ENCODE results near the gene LDB2.

The LDB2 gene

DNA sequence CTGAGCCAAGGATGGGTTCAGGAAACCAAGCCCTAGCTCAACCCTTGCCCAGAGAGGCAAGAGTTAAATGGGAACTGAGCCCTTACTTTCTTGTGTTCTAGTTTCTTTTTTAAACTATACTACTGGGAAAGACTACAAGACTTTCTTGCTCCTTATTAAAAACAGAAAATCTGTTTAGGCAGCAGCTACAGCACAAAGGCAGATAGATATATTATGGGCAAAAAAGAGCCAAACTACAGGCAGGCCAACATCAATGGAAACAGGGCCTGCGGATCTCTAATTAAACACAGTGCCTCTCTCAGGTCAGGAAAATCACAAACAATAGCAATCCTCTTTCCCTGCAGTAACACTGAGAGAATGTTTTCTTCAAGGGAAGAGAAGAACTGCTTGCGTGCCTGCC lies 226.0 kb downstream of the LDB2 start:
- TF ChIP-seq, protein P1, sequence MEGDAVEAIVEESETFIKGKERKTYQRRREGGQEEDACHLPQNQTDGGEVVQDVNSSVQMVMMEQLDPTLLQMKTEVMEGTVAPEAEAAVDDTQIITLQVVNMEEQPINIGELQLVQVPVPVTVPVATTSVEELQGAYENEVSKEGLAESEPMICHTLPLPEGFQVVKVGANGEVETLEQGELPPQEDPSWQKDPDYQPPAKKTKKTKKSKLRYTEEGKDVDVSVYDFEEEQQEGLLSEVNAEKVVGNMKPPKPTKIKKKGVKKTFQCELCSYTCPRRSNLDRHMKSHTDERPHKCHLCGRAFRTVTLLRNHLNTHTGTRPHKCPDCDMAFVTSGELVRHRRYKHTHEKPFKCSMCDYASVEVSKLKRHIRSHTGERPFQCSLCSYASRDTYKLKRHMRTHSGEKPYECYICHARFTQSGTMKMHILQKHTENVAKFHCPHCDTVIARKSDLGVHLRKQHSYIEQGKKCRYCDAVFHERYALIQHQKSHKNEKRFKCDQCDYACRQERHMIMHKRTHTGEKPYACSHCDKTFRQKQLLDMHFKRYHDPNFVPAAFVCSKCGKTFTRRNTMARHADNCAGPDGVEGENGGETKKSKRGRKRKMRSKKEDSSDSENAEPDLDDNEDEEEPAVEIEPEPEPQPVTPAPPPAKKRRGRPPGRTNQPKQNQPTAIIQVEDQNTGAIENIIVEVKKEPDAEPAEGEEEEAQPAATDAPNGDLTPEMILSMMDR (IDR thresholded peaks at IDR 0.05; ENCODE audit: low read depth, low read length, missing control alignments) = no peak
- DNase-seq (ENCODE audit: low read depth) = no peak
- no peak overlapping the region for H3K4me3 ChIP-seq (ENCODE audit: low read depth, low read length)

- DNase-seq (ENCODE audit: low read depth) = no peak
- TF ChIP-seq, protein P1 (IDR thresholded peaks at IDR 0.05; ENCODE audit: low read depth, low read length, missing control alignments) = no peak
- H3K4me3 ChIP-seq (ENCODE audit: low read depth, low read length) = no peak overlapping the region
Observed at GRCh38 chr4:16671741-16672140, 226.7 kb downstream of the LDB2 start.

- TF ChIP-seq, protein P1 (IDR thresholded peaks at IDR 0.05; ENCODE audit: low read depth, low read length, missing control alignments) = no peak
- no peak for DNase-seq (ENCODE audit: low read depth)
- no peak overlapping the region for H3K4me3 ChIP-seq (ENCODE audit: low read depth, low read length)
Observed at GRCh38 chr4:16670727-16671126, 227.7 kb downstream of the LDB2 start.

GRCh38 chr4:16669036-16669435 lies 229.4 kb downstream of the LDB2 start:
- no peak overlapping the region for H3K4me3 ChIP-seq (ENCODE audit: low read depth, low read length)
- TF ChIP-seq, protein P1 (IDR thresholded peaks at IDR 0.05; ENCODE audit: low read depth, low read length, missing control alignments) = no peak
- DNase-seq (ENCODE audit: low read depth) = no peak

- no peak for DNase-seq (ENCODE audit: low read depth)
- TF ChIP-seq, protein P1 (IDR thresholded peaks at IDR 0.05; ENCODE audit: low read depth, low read length, missing control alignments) = no peak
Observed at GRCh38 chr4:16668488-16668887, 230.0 kb downstream of the LDB2 start.

DNA sequence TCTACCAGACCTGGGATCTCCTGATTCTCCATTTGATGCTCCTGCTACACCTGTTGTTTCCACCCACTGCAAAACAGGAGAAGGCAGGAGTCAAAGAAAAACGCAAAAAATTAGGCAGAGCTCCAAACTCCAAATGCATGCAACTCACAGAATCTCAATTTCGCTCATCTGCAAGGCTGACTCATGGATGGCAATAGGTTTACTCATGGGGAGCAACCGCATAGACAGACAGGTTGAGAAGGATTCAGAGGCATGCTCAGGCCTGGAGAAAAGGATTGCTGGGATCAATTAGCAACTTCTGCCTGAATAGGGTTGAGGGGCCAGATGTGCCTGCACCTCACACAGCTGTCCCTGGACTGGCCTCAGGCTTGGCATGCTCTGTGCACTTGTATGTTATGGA lies 231.0 kb downstream of the LDB2 start:
- TF ChIP-seq, protein P1 (IDR thresholded peaks at IDR 0.05; ENCODE audit: low read depth, low read length, missing control alignments) = no peak

More at GRCh38 chr4:16668488-16668887, 230.0 kb downstream of the LDB2 start:
- H3K4me3 ChIP-seq (ENCODE audit: low read depth, low read length) = no peak overlapping the region

DNA sequence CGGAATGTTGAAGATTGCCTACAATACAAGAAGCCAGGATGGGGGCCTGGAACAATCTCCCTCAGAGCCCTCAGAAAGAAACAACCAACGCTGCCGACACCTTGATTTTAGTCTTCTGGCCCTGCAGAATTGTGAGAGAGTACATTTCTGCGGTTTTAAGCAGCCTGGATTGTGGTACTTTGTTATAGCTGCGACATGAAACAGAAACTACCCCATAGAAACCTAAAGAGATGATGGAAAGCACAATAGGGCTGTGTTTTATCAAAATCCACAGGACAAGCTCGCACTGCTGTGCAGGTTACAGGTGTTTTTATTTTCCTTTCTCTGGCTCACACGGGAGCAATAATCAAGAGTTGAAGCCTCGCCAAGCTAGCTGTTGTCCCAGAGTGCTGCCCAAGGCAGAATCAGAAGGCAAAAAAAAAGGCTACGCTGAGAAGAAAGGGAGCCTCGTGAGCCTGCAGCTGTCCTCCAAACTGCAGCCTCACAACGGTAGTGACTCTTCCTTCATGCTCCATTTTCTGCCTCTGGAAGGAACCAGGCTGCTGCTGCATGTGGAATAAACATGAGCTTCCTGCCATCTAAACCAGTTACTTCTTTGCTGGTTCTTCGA lies 232.4 kb downstream of the LDB2 start:
- H3K4me3 ChIP-seq (ENCODE audit: low read depth, low read length) = no peak overlapping the region
- TF ChIP-seq, protein P1 (IDR thresholded peaks at IDR 0.05; ENCODE audit: low read depth, low read length, missing control alignments) = no peak
- DNase-seq (ENCODE audit: low read depth) = no peak

More for the DNA sequence above, 231.0 kb downstream of the LDB2 start:
- no peak overlapping the region for H3K4me3 ChIP-seq (ENCODE audit: low read depth, low read length)
- no peak for DNase-seq (ENCODE audit: low read depth)
